HG03565 (cell line): ENCODE results near the gene LRP1B.

Experiments used
- ATAC-seq: cut with Tn5 transposase; IDR thresholded peaks from one replicate; pipeline ENCODE4 v1.9.1; 2021; ENCODE audit warnings: mild to moderate bottlenecking, moderate library complexity; ENCODE audit not compliant: unreplicated experiment

Gene LRP1B

GRCh38 chr2:141959941-141960340 lies 170.9 kb downstream of the LRP1B start:
- ATAC-seq = no peak

GRCh38 chr2:141959016-141959415 lies 171.8 kb downstream of the LRP1B start:
- ATAC-seq = no peak

DNA sequence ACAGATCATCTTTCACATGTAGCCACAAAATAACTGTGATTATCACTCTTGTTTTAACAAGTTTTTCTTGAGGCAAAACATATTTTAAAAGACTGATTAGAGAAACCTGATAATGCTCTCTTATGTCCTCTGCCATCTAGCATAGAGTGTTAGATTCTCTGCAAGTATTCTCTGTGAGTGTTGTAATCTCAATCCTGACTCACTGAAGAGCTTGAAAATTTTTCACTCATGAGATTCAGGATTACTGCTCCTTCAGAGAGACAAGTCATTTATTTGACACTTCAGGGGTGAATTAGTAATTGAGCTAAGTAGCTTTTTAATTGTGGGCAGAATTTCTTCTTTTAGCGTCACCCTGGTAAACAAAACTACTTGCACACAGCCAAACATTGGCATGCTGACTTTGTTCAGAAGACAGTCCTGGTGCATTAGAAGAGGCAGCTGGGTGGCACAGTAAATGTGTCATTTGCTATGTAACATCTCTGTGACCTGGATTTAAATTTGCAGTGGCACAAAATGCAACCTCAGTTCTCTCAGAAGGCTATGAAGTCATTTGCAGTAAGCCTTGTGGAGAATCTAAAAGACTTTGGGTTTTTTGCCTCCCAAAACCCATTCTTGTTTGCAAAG lies 172.9 kb downstream of the LRP1B start:
- no peak for ATAC-seq

GRCh38 chr2:141957321-141957720 lies 173.5 kb downstream of the LRP1B start:
- no peak for ATAC-seq

GRCh38 chr2:141947396-141948114 lies 183.3 kb downstream of the LRP1B start:
- no peak for ATAC-seq

GRCh38 chr2:141946016-141946415 lies 184.8 kb downstream of the LRP1B start:
- no peak for ATAC-seq

- ATAC-seq = no peak
These were observed 186.9 kb downstream of the LRP1B start for GRCh38 chr2:141943918-141944317.

GRCh38 chr2:141942006-141942789 lies 188.6 kb downstream of the LRP1B start:
- ATAC-seq = no peak

- no peak for ATAC-seq
These were observed 189.6 kb downstream of the LRP1B start for GRCh38 chr2:141941210-141941714.

DNA sequence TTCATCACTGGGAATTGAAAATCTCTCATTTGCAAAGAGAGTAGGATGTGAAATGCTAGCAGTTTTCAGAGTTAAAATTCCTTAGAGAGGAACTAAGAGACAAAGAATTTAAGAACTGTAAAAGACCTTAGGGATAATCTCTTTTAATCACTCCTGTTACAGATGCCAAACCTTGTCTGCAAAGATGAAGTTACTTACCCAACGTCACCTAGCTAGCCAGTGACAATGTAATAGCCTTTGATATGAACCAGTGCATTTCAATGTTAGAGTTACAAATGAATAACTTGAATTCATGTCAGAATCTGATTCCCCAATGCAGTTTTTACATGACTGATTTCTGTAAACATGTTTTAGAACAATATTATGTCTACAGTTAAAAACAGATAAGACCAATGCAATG lies 190.1 kb downstream of the LRP1B start:
- no peak for ATAC-seq

DNA sequence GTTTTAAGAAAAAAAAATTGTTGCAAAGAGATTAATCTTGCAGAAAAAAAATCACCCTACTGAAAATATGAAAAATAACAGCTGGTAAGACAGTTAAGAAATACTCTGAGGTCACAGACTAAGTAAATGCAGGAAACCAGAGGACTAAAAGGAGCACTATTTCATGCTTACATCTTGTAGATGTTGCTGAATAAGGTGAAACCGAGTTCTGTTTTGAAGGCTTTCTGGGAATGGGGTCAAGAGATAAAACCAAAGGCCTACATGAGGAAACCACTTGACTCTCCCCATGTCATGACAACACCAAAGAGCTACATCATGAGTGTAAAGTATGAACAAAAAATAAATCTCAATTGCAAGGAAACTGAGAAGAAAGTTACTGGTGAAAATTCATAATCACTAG lies 197.6 kb downstream of the LRP1B start:
- ATAC-seq = no peak

DNA sequence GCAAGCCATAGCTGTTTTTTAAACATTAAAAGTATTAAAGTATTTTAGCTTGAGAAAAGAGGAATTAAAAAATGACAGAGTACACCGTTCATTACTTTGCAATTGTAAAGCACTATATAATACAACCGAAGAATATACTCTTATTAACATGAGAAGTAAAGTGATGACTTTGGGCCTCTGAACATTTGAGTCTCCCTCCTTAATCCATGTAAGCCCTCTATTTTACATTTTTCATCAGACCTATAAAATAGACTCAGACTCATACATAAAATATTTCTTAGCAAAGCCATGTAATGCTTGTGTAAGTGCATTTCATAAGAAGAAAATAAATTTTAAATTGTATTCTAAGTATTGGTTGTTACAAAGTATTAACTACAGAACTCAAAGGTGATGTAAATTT lies 198.6 kb downstream of the LRP1B start:
- ATAC-seq = no peak

DNA sequence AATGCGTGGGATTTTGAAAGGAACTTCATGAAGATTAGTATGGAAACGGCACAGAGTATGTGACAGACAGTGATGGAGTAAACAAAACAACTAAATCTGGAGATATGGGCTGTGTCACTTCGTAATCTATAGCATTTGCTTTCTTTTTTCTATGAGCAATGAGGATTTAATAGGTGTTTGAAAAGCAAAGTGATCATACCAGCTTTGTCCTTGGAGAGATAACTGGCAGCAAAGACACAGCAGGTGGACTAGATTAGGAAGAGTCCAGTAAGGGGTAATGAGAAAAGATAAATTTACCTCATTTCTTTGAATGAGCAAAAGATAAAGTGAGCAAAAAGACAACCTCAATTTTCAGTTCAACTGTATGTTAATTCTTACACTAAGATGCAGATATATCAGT lies 199.0 kb downstream of the LRP1B start:
- no peak for ATAC-seq

DNA sequence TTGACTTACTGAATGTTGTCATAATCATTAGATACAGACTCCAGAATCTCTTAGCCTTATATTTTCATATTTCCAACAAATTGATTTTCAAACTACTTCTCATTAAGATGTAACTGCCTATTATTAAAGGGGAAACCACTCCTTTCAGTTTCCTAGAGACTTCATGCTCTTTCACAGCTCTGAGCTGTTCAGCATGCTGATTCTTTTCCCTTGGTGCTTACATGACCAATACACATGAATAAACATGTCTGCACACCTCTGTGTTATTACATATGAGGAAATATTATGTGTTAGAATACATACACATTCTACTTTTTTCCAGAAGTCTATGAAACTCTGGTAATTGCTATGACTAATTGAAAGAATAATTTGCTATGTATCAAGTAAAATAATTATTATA lies 200.0 kb downstream of the LRP1B start:
- no peak for ATAC-seq

GRCh38 chr2:141929331-141930252 lies 201.2 kb downstream of the LRP1B start:
- no peak for ATAC-seq

- no peak for ATAC-seq
These were observed 202.3 kb downstream of the LRP1B start for GRCh38 chr2:141928476-141928875.

- ATAC-seq = no peak
These were observed 203.3 kb downstream of the LRP1B start for GRCh38 chr2:141927536-141927935.

DNA sequence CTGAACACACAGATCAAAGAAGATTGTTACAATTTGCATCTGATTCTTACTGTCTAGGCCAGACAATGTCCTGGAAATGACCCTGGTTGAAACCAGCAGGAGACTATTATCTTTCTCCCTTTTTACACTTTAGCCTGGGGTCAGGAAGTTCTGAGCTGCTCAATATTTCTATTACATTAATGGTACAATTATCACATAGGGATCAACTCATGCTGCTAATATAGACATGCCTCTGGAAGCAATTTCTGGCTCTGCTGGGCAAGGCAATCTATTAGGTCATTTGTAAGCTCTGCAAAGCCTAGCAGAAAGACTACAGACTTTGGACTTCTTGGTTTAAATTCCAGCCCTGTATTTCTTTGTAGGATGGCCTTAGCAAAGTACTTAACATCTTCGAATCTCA lies 205.3 kb downstream of the LRP1B start:
- no peak for ATAC-seq

- ATAC-seq = no peak
These were observed 207.2 kb downstream of the LRP1B start for GRCh38 chr2:141923657-141924056.

DNA sequence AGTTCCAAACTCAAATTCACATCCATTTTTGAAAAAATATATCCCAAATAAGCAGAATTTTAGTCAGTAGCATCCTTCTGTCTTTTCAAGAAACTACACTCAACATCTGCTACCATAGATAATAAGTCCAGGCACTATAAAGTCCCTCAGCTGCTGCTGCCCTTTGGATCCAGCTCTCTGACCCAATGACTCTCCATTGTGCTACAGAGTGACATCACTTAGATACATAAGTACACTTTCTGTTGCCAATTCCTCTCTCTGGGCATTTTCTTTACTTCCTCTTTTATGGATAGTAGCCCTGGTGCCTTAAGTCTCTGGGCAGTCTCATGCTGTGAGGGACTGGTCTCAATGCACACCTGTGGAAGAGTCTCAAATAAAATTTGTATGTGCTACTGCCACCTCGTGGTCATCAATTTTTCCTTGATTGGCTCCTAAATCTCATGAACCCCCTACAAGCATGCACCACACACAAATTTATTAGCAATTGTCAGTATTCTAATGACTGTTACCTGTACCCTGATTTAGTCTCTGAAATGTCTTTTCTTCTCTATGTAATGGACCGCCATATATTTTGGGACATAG lies 219.2 kb downstream of the LRP1B start:
- ATAC-seq = peak; percentile 86
